Neuronal stem cell (in vitro differentiated cells): ENCODE data around the gene NFIX.
A peak's percentile ranks its signal among the peaks of the same experiment; 100 is the strongest.
"Not testable (repeated sequence)": the region's sequence is repeated elsewhere in the genome, so short reads cannot be mapped to it uniquely, and the experiment has no call there.

ENCODE experiments used
- DNase-seq: peaks from one replicate; pipeline ENCODE4 v3.0.0-alpha.2; 2013; ENCODE audit warnings: low spot score
- H2AFZ ChIP-seq: one replicate; pipeline ENCODE4 v1.6.1; 2013; ENCODE audit warnings: mild to moderate bottlenecking, low read length, inconsistent platforms
- H2AK5ac ChIP-seq: 2 replicates; pipeline ENCODE4 v1.6.1; 2013; ENCODE audit warnings: low read depth, mild to moderate bottlenecking, inconsistent platforms, low read length, moderate library complexity, mixed read lengths
- H2BK120ac ChIP-seq: 2 replicates; pipeline ENCODE4 v1.6.1; 2013; ENCODE audit warnings: low read depth, mild to moderate bottlenecking, inconsistent platforms, low read length, moderate library complexity, mixed read lengths
- H2BK12ac ChIP-seq: one replicate; pipeline ENCODE4 v1.6.1; 2013; ENCODE audit warnings: low read length, inconsistent platforms
- H2BK15ac ChIP-seq: 2 replicates; pipeline ENCODE4 v1.6.1; 2013; ENCODE audit warnings: mild to moderate bottlenecking, low read length, inconsistent platforms, mixed read lengths
- H2BK5ac ChIP-seq: one replicate; pipeline ENCODE4 v1.6.1; 2013; ENCODE audit warnings: inconsistent platforms, mild to moderate bottlenecking, low read length, moderate library complexity
- H3K14ac ChIP-seq: one replicate; pipeline ENCODE4 v1.6.1; 2013; ENCODE audit warnings: low read length, inconsistent platforms
- H3K18ac ChIP-seq: 2 replicates; pipeline ENCODE4 v1.6.1; 2013; ENCODE audit warnings: low read length, inconsistent platforms
- H3K23ac ChIP-seq: 2 replicates; pipeline ENCODE4 v1.6.1; 2013; ENCODE audit warnings: low read depth, mild to moderate bottlenecking, mixed read lengths, low read length, inconsistent platforms; ENCODE audit not compliant: poor library complexity
- H3K27ac ChIP-seq: replicated peaks from 3 replicates; pipeline ENCODE4 v1.5.1; 2013; ENCODE audit warnings: low read length, inconsistent platforms
- H3K27me3 ChIP-seq, 3 experiments: 2 replicates each; pipeline ENCODE4 v1.6.1; 2013; ENCODE audit warnings: low read length in 3 of 3, mild to moderate bottlenecking in 2 of 3, inconsistent platforms in 1 of 3, low read depth in 1 of 3, mixed read lengths in 1 of 3, moderate library complexity in 1 of 3; ENCODE audit not compliant: control insufficient read depth in 3 of 3, insufficient read depth in 3 of 3
- H3K36me3 ChIP-seq, 2 donors: replicated peaks in 1 of 2; 2 replicates each; pipeline ENCODE4 v1.6.1; 2013; ENCODE audit warnings: low read length in 2 of 2; ENCODE audit not compliant: control insufficient read depth in 2 of 2, insufficient read depth in 2 of 2
- H3K4ac ChIP-seq: 2 replicates; pipeline ENCODE4 v1.6.1; 2013; ENCODE audit warnings: inconsistent platforms, mild to moderate bottlenecking, low read length, moderate library complexity
- H3K4me1 ChIP-seq, 2 donors: 1 replicate in 1 of 2; 2 replicates in 1 of 2; pipeline ENCODE4 v1.6.1; 2013; ENCODE audit warnings: low read length in 2 of 2, low read depth in 1 of 2; ENCODE audit not compliant: control insufficient read depth in 2 of 2, insufficient read depth in 1 of 2
- H3K4me2 ChIP-seq: one replicate; pipeline ENCODE4 v1.6.1; 2013; ENCODE audit warnings: mild to moderate bottlenecking, low read length, inconsistent platforms; ENCODE audit not compliant: insufficient read depth, poor library complexity, severe bottlenecking
- H3K4me3 ChIP-seq, 2 donors: 2 replicates each; pipeline ENCODE4 v1.5.1; 2013; ENCODE audit warnings: low read length in 2 of 2, mild to moderate bottlenecking in 2 of 2, inconsistent platforms in 1 of 2, moderate library complexity in 1 of 2
- H3K79me1 ChIP-seq: one replicate; pipeline ENCODE4 v1.6.1; 2013; ENCODE audit warnings: low read depth, mild to moderate bottlenecking, inconsistent platforms, low read length, moderate library complexity
- H3K9ac ChIP-seq: one replicate; pipeline ENCODE4 v1.6.1; 2013; ENCODE audit warnings: mild to moderate bottlenecking, low read depth, low read length, inconsistent platforms; ENCODE audit not compliant: poor library complexity
- H3K9me3 ChIP-seq, 2 donors: replicated peaks in 1 of 2; 2 replicates each; pipeline versions ENCODE3 to v1.6.1; 2013; ENCODE audit warnings: low read length in 2 of 2, mild to moderate bottlenecking in 2 of 2, inconsistent platforms in 1 of 2, low read depth in 1 of 2, mixed read lengths in 1 of 2, moderate library complexity in 1 of 2; ENCODE audit not compliant: control insufficient read depth in 2 of 2, insufficient read depth in 1 of 2
- H4K8ac ChIP-seq: one replicate; pipeline ENCODE4 v1.6.1; 2013; ENCODE audit warnings: low read depth, mild to moderate bottlenecking, inconsistent platforms, low read length, moderate library complexity
- H4K91ac ChIP-seq: one replicate; pipeline ENCODE4 v1.6.1; 2013; ENCODE audit warnings: low read length, low read depth, mild to moderate bottlenecking, inconsistent platforms; ENCODE audit not compliant: poor library complexity
- WGBS, 2 donors: extraction: QIAGEN DNeasy Blood & Tissue Kit; methylation state at CpG; one replicate each; pipeline ENCODE4 v1.1.7; 2013; ENCODE audit warnings: missing lambda C conversion rate in 2 of 2, mixed read lengths in 1 of 2; ENCODE audit not compliant: insufficient read length in 2 of 2, insufficient replicate concordance in 1 of 2; ENCODE audit errors: extremely low coverage in 2 of 2; 5-methylcytosine and 5-hydroxymethylcytosine counted together

Gene NFIX

GRCh38 chr19:12953799-12954611 lies 41.3 kb upstream of the NFIX start:
- H2BK12ac ChIP-seq = no peak overlapping the region
- peak overlapping the region; percentile 43 for H2BK5ac ChIP-seq
- H3K36me3 ChIP-seq = peaks cover 36 to 68% of the 10 kb centered on the region in 2 donors
- H3K27ac ChIP-seq = no peak overlapping the region
- H3K9me3 ChIP-seq = no peaks in the 10 kb centered on the region
- peaks cover 11% of the 10 kb centered on the region for H3K79me1 ChIP-seq
- H2AK5ac ChIP-seq = no peak overlapping the region
- H2BK15ac ChIP-seq = no peak overlapping the region
- no peak overlapping the region for H3K4me3 ChIP-seq
- H2AFZ ChIP-seq = no peak overlapping the region
- H3K4ac ChIP-seq = no peak overlapping the region
- DNase-seq = no peak
- no peak overlapping the region for H3K18ac ChIP-seq
- no CpG with 5 or more reads among the region's 12 CpGs for WGBS, 2 donors
- no peak overlapping the region for H3K9ac ChIP-seq
- H3K27me3 ChIP-seq = no peaks in the 10 kb centered on the region
- no peak overlapping the region for H3K14ac ChIP-seq
- no peak overlapping the region for H4K91ac ChIP-seq
- no peak overlapping the region for H4K8ac ChIP-seq
- no peak overlapping the region for H3K4me2 ChIP-seq
- H2BK120ac ChIP-seq = no peak overlapping the region
- no peak overlapping the region for H3K23ac ChIP-seq
- H3K4me1 ChIP-seq = no peaks in the 10 kb centered on the region

- H3K27ac ChIP-seq = no peak overlapping the region
- no peak overlapping the region for H2BK120ac ChIP-seq
- no peak overlapping the region for H3K9ac ChIP-seq
- no peak for DNase-seq
- no peak overlapping the region for H4K8ac ChIP-seq
- WGBS, 2 donors = no CpG with 5 or more reads among the region's 1 CpG
- H3K36me3 ChIP-seq = peaks cover 30 to 62% of the 10 kb centered on the region in 2 donors
- H3K27me3 ChIP-seq = no peaks in the 10 kb centered on the region
- H2AK5ac ChIP-seq = no peak overlapping the region
- H3K4ac ChIP-seq = no peak overlapping the region
- H3K4me1 ChIP-seq = no peaks in the 10 kb centered on the region
- H3K9me3 ChIP-seq = no peaks in the 10 kb centered on the region
- no peak overlapping the region for H2BK15ac ChIP-seq
- no peak overlapping the region for H2AFZ ChIP-seq
- no peak overlapping the region for H3K23ac ChIP-seq
- H3K4me3 ChIP-seq = no peak overlapping the region
- no peak overlapping the region for H2BK12ac ChIP-seq
- no peak overlapping the region for H3K14ac ChIP-seq
- H3K4me2 ChIP-seq = no peak overlapping the region
- peak overlapping the region; percentile 43 for H2BK5ac ChIP-seq
- H3K79me1 ChIP-seq = peaks cover 11% of the 10 kb centered on the region
- H3K18ac ChIP-seq = no peak overlapping the region
- no peak overlapping the region for H4K91ac ChIP-seq
Observed at GRCh38 chr19:12954612-12954962, 40.7 kb upstream of the NFIX start.

GRCh38 chr19:12955575-12955974 lies 39.7 kb upstream of the NFIX start:
- H3K18ac ChIP-seq, H3K14ac ChIP-seq, H2BK120ac ChIP-seq, H2AFZ ChIP-seq, H3K27ac ChIP-seq, H2BK12ac ChIP-seq, DNase-seq, H3K4me1 ChIP-seq, H2BK5ac ChIP-seq, H4K8ac ChIP-seq, H2BK15ac ChIP-seq, H3K27me3 ChIP-seq, H3K23ac ChIP-seq, H2AK5ac ChIP-seq, H3K4ac ChIP-seq, H3K9me3 ChIP-seq, H4K91ac ChIP-seq: not testable (repeated sequence)
- Histone ChIP-seq H3K4me3 (peak overlapping the region in 1 of 2 donors; percentile 99), H3K79me1 (peaks cover 11% of the 10 kb centered on the region), H3K36me3 (peaks cover 24 to 53% of the 10 kb centered on the region in 2 donors), H3K4me2 (peak overlapping the region; percentile 71), H3K9ac (peak overlapping the region; percentile 50)
- WGBS, 2 donors = no CpG with 5 or more reads among the region's 9 CpGs

- Histone ChIP-seq H3K9ac (peak overlapping the region; percentile 50), H3K4me3 (peak overlapping the region; percentile 86 to 99), H2BK12ac (no peak overlapping the region), H4K91ac (no peak overlapping the region), H3K4ac (no peak overlapping the region), H3K79me1 (peaks cover 11% of the 10 kb centered on the region), H3K9me3 (no peaks in the 10 kb centered on the region), H2AK5ac (peak overlapping the region; percentile 86), H3K4me1 (no peaks in the 10 kb centered on the region), H4K8ac (no peak overlapping the region), H2BK5ac (no peak overlapping the region), H2AFZ (no peak overlapping the region), H2BK120ac (no peak overlapping the region), H3K23ac (no peak overlapping the region), H3K27ac (no peak overlapping the region), H3K36me3 (peaks cover 22 to 49% of the 10 kb centered on the region in 2 donors), H3K18ac (no peak overlapping the region), H3K4me2 (peak overlapping the region; percentile 71), H3K14ac (no peak overlapping the region), H3K27me3 (no peaks in the 10 kb centered on the region), H2BK15ac (no peak overlapping the region)
- DNase-seq = no peak
- no CpG with 5 or more reads among the region's 12 CpGs for WGBS, 2 donors
Observed at GRCh38 chr19:12955996-12956395, 39.3 kb upstream of the NFIX start.
